ENCODE measurements around the gene RSPH1.

RSPH1 gene

GRCh38 chr21:42431196-42431595 lies 64.8 kb downstream of the RSPH1 start:
- no peak for ATAC-seq

DNA sequence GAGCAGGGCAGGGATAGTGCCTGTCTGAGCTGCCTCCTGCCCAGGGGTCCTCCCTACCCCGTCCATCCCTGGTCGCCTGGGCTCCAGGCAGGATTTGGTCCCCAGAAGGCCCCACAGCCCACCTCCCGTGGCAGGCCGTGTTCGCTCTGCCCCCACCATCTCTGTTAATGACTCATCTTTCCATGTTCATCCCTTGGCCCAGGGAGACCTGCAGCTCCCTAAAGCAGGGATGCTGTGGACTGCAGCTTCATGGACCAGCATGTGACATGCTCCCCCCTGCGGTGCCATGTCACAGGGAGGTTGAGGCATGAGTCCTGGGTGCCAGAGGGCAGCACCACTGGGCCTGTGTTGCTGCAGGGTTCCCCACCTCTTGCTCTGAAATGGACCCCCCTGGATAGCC lies 65.5 kb downstream of the RSPH1 start:
- ATAC-seq = no peak
- TF ChIP-seq ZNF70 (CRISPR knock-in tag; IDR thresholded peaks at IDR 0.05) (no peak), TSHZ2 (CRISPR knock-in tag; IDR thresholded peaks at IDR 0.05) (no peak), ISL1 (CRISPR knock-in tag; IDR thresholded peaks at IDR 0.05) (no peak), ARNTL (CRISPR knock-in tag; IDR thresholded peaks at IDR 0.05; ENCODE audit: borderline replicate concordance, low read depth) (no peak), TCF4 (CRISPR knock-in tag; IDR thresholded peaks at IDR 0.05; ENCODE audit: borderline replicate concordance) (no peak), PATZ1 (CRISPR knock-in tag; IDR thresholded peaks at IDR 0.05; ENCODE audit: borderline replicate concordance) (no peak), ZNF565 (CRISPR knock-in tag; conservative IDR thresholded peaks at IDR 0.05; ENCODE audit: low read depth) (no peak), PPARA (CRISPR knock-in tag; IDR thresholded peaks at IDR 0.05; ENCODE audit: borderline replicate concordance) (no peak), ZFP30 (CRISPR knock-in tag; IDR thresholded peaks at IDR 0.05) (no peak), ZNF8 (CRISPR knock-in tag; IDR thresholded peaks at IDR 0.05) (no peak), RARB (CRISPR knock-in tag; IDR thresholded peaks at IDR 0.05) (no peak), ZFP3 (CRISPR knock-in tag; IDR thresholded peaks at IDR 0.05) (no peak), ESRRG (CRISPR knock-in tag; IDR thresholded peaks at IDR 0.05) (no peak), OSR1 (CRISPR knock-in tag; IDR thresholded peaks at IDR 0.05) (no peak)
- TF ChIP-seq, protein P1, sequence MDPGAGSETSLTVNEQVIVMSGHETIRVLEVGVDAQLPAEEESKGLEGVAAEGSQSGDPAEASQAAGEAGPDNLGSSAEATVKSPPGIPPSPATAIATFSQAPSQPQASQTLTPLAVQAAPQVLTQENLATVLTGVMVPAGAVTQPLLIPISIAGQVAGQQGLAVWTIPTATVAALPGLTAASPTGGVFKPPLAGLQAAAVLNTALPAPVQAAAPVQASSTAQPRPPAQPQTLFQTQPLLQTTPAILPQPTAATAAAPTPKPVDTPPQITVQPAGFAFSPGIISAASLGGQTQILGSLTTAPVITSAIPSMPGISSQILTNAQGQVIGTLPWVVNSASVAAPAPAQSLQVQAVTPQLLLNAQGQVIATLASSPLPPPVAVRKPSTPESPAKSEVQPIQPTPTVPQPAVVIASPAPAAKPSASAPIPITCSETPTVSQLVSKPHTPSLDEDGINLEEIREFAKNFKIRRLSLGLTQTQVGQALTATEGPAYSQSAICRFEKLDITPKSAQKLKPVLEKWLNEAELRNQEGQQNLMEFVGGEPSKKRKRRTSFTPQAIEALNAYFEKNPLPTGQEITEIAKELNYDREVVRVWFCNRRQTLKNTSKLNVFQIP (CRISPR knock-in tag; IDR thresholded peaks at IDR 0.05; ENCODE audit: borderline replicate concordance, low read depth) = no peak
- TF ChIP-seq, protein P2, sequence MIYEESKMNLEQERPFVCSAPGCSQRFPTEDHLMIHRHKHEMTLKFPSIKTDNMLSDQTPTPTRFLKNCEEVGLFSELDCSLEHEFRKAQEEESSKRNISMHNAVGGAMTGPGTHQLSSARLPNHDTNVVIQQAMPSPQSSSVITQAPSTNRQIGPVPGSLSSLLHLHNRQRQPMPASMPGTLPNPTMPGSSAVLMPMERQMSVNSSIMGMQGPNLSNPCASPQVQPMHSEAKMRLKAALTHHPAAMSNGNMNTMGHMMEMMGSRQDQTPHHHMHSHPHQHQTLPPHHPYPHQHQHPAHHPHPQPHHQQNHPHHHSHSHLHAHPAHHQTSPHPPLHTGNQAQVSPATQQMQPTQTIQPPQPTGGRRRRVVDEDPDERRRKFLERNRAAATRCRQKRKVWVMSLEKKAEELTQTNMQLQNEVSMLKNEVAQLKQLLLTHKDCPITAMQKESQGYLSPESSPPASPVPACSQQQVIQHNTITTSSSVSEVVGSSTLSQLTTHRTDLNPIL (CRISPR knock-in tag; IDR thresholded peaks at IDR 0.05; ENCODE audit: low read depth) = no peak

More at GRCh38 chr21:42431196-42431595, 64.8 kb downstream of the RSPH1 start:
- TF ChIP-seq CSRNP3 (CRISPR knock-in tag; IDR thresholded peaks at IDR 0.05) = no peak
- no peak for TF ChIP-seq PPARA (CRISPR knock-in tag; IDR thresholded peaks at IDR 0.05; ENCODE audit: borderline replicate concordance)

DNA sequence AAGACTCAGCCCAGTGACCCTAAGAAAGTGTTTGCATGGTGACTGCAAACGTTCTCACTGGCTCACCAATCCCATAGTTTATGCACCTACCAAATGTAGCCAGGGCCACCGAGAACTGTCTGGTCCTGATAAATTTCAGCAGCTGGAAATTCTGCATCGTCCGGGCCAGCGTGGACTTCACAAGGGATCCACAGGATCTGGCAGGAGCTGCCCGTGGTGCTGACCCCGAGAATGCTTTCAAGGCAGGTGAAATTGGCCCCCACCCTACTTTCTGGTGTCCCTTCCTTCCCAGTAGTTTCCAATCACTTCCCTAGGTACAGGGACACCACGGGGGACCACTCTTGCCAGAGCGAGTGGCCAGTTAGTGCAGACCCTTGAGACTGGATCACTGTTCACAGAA lies 66.2 kb downstream of the RSPH1 start:
- no peak for TF ChIP-seq ISL1 (CRISPR knock-in tag; IDR thresholded peaks at IDR 0.05)
- TF ChIP-seq, protein P2 (CRISPR knock-in tag; IDR thresholded peaks at IDR 0.05; ENCODE audit: low read depth) = no peak
- no peak for TF ChIP-seq SNAI2 (CRISPR knock-in tag; IDR thresholded peaks at IDR 0.05)
- no peak for TF ChIP-seq TSHZ2 (CRISPR knock-in tag; IDR thresholded peaks at IDR 0.05)
- TF ChIP-seq TCF4 (CRISPR knock-in tag; IDR thresholded peaks at IDR 0.05; ENCODE audit: borderline replicate concordance) = no peak
- ATAC-seq = no peak
